Liver (tissue), 3 donors: ENCODE measurements around the gene H2AZ2.
"Not testable (repeated sequence)": the region's sequence is repeated elsewhere in the genome, so short reads cannot be mapped to it uniquely, and the experiment has no call there.

ENCODE experiments used
- ATF3 ChIP-seq: IDR thresholded peaks from 2 replicates; pipeline ENCODE4 v1.6.1; 2016; ENCODE audit warnings: antibody characterized with exemption
- CTCF ChIP-seq: fragments of 150-350 bp; IDR thresholded peaks from 2 replicates; pipeline ENCODE4 v1.5.1; 2017; ENCODE audit warnings: improper control_type of control experiment, low read depth, low read length; ENCODE audit not compliant: missing input control
- EGR1 ChIP-seq, 2 donors: IDR thresholded peaks; 2 replicates each; pipeline ENCODE4 v1.6.1; 2016 to 2018; ENCODE audit warnings: antibody characterized with exemption in 2 of 2, low read depth in 2 of 2
- FOXA1 ChIP-seq: IDR thresholded peaks from 2 replicates; pipeline ENCODE4 v1.6.1; 2016; ENCODE audit warnings: antibody characterized with exemption
- FOXA2 ChIP-seq: IDR thresholded peaks from 2 replicates; pipeline ENCODE4 v1.6.1; 2016; ENCODE audit warnings: antibody characterized with exemption
- GABPA ChIP-seq, 2 donors: IDR thresholded peaks in 1 of 2; conservative IDR thresholded peaks in 1 of 2; 2 replicates each; pipeline ENCODE4 v1.6.1; 2016; ENCODE audit warnings: antibody characterized with exemption in 2 of 2, mild to moderate bottlenecking in 1 of 2, moderate library complexity in 1 of 2
- HNF4A ChIP-seq, 2 donors: conservative IDR thresholded peaks; 2 replicates each; pipeline ENCODE4 v1.6.1; 2016; ENCODE audit warnings: antibody characterized with exemption in 2 of 2, mild to moderate bottlenecking in 2 of 2
- JUND ChIP-seq, 2 donors: IDR thresholded peaks; 2 replicates each; pipeline ENCODE4 v1.6.1; 2016; ENCODE audit warnings: antibody characterized with exemption in 2 of 2
- MAX ChIP-seq: IDR thresholded peaks from 2 replicates; pipeline ENCODE4 v1.6.1; 2016; ENCODE audit warnings: antibody characterized with exemption
- REST ChIP-seq: IDR thresholded peaks from 2 replicates; pipeline ENCODE4 v1.6.1; 2016; ENCODE audit warnings: antibody characterized with exemption, mild to moderate bottlenecking
- SP1 ChIP-seq: IDR thresholded peaks from 2 replicates; pipeline ENCODE4 v1.6.1; 2018; ENCODE audit warnings: antibody characterized with exemption, mild to moderate bottlenecking
- TAF1 ChIP-seq: conservative IDR thresholded peaks from 2 replicates; pipeline ENCODE4 v1.6.1; 2016; ENCODE audit warnings: antibody characterized with exemption, mild to moderate bottlenecking
- YY1 ChIP-seq: IDR thresholded peaks from 2 replicates; pipeline ENCODE4 v1.6.1; 2016; ENCODE audit warnings: antibody characterized with exemption, mild to moderate bottlenecking
- ZBTB33 ChIP-seq: IDR thresholded peaks from 2 replicates; pipeline ENCODE4 v1.6.1; 2016; ENCODE audit warnings: antibody characterized with exemption
- donor health status: healthy.
- donor health status: healthy.

GRCh38 chr7:44871918-44872317 lies 24.0 kb upstream of the H2AZ2 start:
- not testable (repeated sequence) for TF ChIP-seq CTCF; SP1; ZBTB33; ATF3; EGR1 (IDR thresholded peaks at IDR 0.05; ENCODE audit: low read depth in 2 of 2); REST; JUND (IDR thresholded peaks at IDR 0.05); HNF4A (conservative IDR thresholded peaks at IDR 0.05); TAF1; FOXA1; YY1; FOXA2; MAX; GABPA (IDR thresholded peaks at IDR 0.05 in 1 of 2, conservative IDR thresholded peaks at IDR 0.05 in 1 of 2)
